AG08396 (cell line): ENCODE results near the gene SYT15.
"Not testable (repeated sequence)": the region's sequence is repeated elsewhere in the genome, so short reads cannot be mapped to it uniquely, and the experiment has no call there.

Experiments
- DNase-seq: peaks from one replicate; pipeline ENCODE4 v3.0.0; 2012; ENCODE audit warnings: low spot score, mixed read lengths

Gene SYT15

GRCh38 chr10:46589589-46589988 is 10.7 kb downstream of the SYT15 start:
- DNase-seq: not testable (repeated sequence)

- DNase-seq: not testable (repeated sequence)
These were observed 12.1 kb downstream of the SYT15 start for GRCh38 chr10:46591053-46591452.

- DNase-seq: not testable (repeated sequence)
These were observed 14.4 kb downstream of the SYT15 start for GRCh38 chr10:46593307-46593706.

GRCh38 chr10:46594453-46595063 is 15.6 kb downstream of the SYT15 start:
- not testable (repeated sequence) for DNase-seq

GRCh38 chr10:46596570-46596969 is 17.6 kb downstream of the SYT15 start:
- DNase-seq: not testable (repeated sequence)

- not testable (repeated sequence) for DNase-seq
These were observed 18.8 kb downstream of the SYT15 start for GRCh38 chr10:46597616-46598246.

GRCh38 chr10:46600516-46600915 is 21.6 kb downstream of the SYT15 start:
- not testable (repeated sequence) for DNase-seq

GRCh38 chr10:46615540-46615939 is 36.6 kb downstream of the SYT15 start:
- DNase-seq: not testable (repeated sequence)

GRCh38 chr10:46616227-46616626 is 37.3 kb downstream of the SYT15 start:
- not testable (repeated sequence) for DNase-seq

- DNase-seq: not testable (repeated sequence)
These were observed 38.2 kb downstream of the SYT15 start for GRCh38 chr10:46617134-46617533.

GRCh38 chr10:46617913-46618312 is 39.0 kb downstream of the SYT15 start:
- not testable (repeated sequence) for DNase-seq

- DNase-seq: not testable (repeated sequence)
These were observed 45.1 kb downstream of the SYT15 start for GRCh38 chr10:46623899-46624654.

GRCh38 chr10:46629805-46630204 is 50.9 kb downstream of the SYT15 start:
- not testable (repeated sequence) for DNase-seq

GRCh38 chr10:46630816-46631215 is 51.9 kb downstream of the SYT15 start:
- not testable (repeated sequence) for DNase-seq

- DNase-seq: not testable (repeated sequence)
These were observed 52.8 kb downstream of the SYT15 start for GRCh38 chr10:46631683-46632082.

- DNase-seq: not testable (repeated sequence)
These were observed 55.8 kb downstream of the SYT15 start for GRCh38 chr10:46634698-46635097.

- DNase-seq: not testable (repeated sequence)
These were observed 56.5 kb downstream of the SYT15 start for GRCh38 chr10:46635364-46635959.

- not testable (repeated sequence) for DNase-seq
These were observed 61.1 kb downstream of the SYT15 start for GRCh38 chr10:46640005-46640404.
